Skin epidermis (tissue), 12 donors: ENCODE measurements around the gene APCDD1L.

Experiments
- H3K27ac ChIP-seq, 21 experiments: fragments of 200-600 bp; sonication (generic) in 11 of 21; one replicate each; pipeline ENCODE4 v1.5.0; 2020; ENCODE audit warnings: mild to moderate bottlenecking in 3 of 21, inconsistent platforms in 2 of 21, moderate library complexity in 2 of 21
- H3K4me3 ChIP-seq, 7 experiments: fragments of 200-600 bp; sonication (generic) in 2 of 7; one replicate each; pipeline ENCODE4 v1.5.0; 2020; ENCODE audit warnings: inconsistent platforms in 2 of 7, mild to moderate bottlenecking in 2 of 7, moderate library complexity in 1 of 7

APCDD1L gene

GRCh38 chr20:58471193-58472164, 43.7 kb downstream of the APCDD1L start:
- Histone ChIP-seq H3K27ac (no peak overlapping the region), H3K4me3 (no peak overlapping the region)

- Histone ChIP-seq H3K4me3 (no peak overlapping the region), H3K27ac (no peak overlapping the region)
These were observed 44.6 kb downstream of the APCDD1L start for GRCh38 chr20:58470336-58471192.

GRCh38 chr20:58469616-58470015, 45.6 kb downstream of the APCDD1L start:
- H3K27ac ChIP-seq = no peak overlapping the region
- H3K4me3 ChIP-seq = no peak overlapping the region

- Histone ChIP-seq H3K27ac (no peak overlapping the region), H3K4me3 (no peak overlapping the region)
These were observed 47.3 kb downstream of the APCDD1L start for GRCh38 chr20:58467572-58468527.

- no peak overlapping the region for H3K4me3 ChIP-seq
- no peak overlapping the region for H3K27ac ChIP-seq
These were observed 48.2 kb downstream of the APCDD1L start for GRCh38 chr20:58466729-58467571.

- H3K27ac ChIP-seq = no peak overlapping the region
- no peak overlapping the region for H3K4me3 ChIP-seq
These were observed 49.0 kb downstream of the APCDD1L start for GRCh38 chr20:58466095-58466708.

- Histone ChIP-seq H3K4me3 (no peak overlapping the region), H3K27ac (no peak overlapping the region)
These were observed 50.4 kb downstream of the APCDD1L start for GRCh38 chr20:58464838-58465237.

- no peak overlapping the region for H3K4me3 ChIP-seq
- H3K27ac ChIP-seq = no peak overlapping the region
These were observed 51.9 kb downstream of the APCDD1L start for GRCh38 chr20:58463256-58463655.

GRCh38 chr20:58461899-58462298, 53.3 kb downstream of the APCDD1L start:
- H3K4me3 ChIP-seq = no peak overlapping the region
- no peak overlapping the region for H3K27ac ChIP-seq

GRCh38 chr20:58461104-58461503, 54.1 kb downstream of the APCDD1L start:
- no peak overlapping the region for H3K27ac ChIP-seq

GRCh38 chr20:58459058-58459750, 56.0 kb downstream of the APCDD1L start:
- no peak overlapping the region for H3K4me3 ChIP-seq
- no peak overlapping the region for H3K27ac ChIP-seq

More at GRCh38 chr20:58461104-58461503, 54.1 kb downstream of the APCDD1L start:
- H3K4me3 ChIP-seq = no peak overlapping the region

- no peak overlapping the region for H3K4me3 ChIP-seq
- H3K27ac ChIP-seq = no peak overlapping the region
These were observed 56.7 kb downstream of the APCDD1L start for GRCh38 chr20:58458342-58459057.

- H3K27ac ChIP-seq = no peak overlapping the region
- H3K4me3 ChIP-seq = no peak overlapping the region
These were observed 58.0 kb downstream of the APCDD1L start for GRCh38 chr20:58457083-58457695.

- H3K27ac ChIP-seq = no peak overlapping the region
- H3K4me3 ChIP-seq = no peak overlapping the region
These were observed 60.7 kb downstream of the APCDD1L start for GRCh38 chr20:58454460-58454859.

- Histone ChIP-seq H3K4me3 (no peak overlapping the region), H3K27ac (no peak overlapping the region)
These were observed 61.8 kb downstream of the APCDD1L start for GRCh38 chr20:58453391-58453790.

GRCh38 chr20:58452667-58453255, 62.4 kb downstream of the APCDD1L start:
- no peak overlapping the region for H3K4me3 ChIP-seq
- no peak overlapping the region for H3K27ac ChIP-seq
